H1 (cell line): ENCODE measurements around the gene NECAP2. TPM values are rescaled to one million over a fixed set of nuclear protein-coding genes. Genes with fewer than 3 reads are reported as not detected.
A peak's percentile ranks its signal among the peaks of the same experiment; 100 is the strongest.
"Not testable (repeated sequence)": the region's sequence is repeated elsewhere in the genome, so short reads cannot be mapped to it uniquely, and the experiment has no call there.

Experiments used
- CTCF ChIA-PET: fragments of 300-600 bp; sonication (Branson Sonifier 250); formaldehyde crosslinking; loops from one replicate; lab custom pipeline; 2021; ENCODE audit not compliant: partially characterized antibody; lab: Charles Lee
- POLR2A ChIA-PET: fragments of 300-600 bp; sonication (Branson Sonifier 250); formaldehyde crosslinking; loops from one replicate; lab custom pipeline; 2021; ENCODE audit warnings: inconsistent platforms; ENCODE audit not compliant: partially characterized antibody; lab: Charles Lee
- DNase-seq, 2 experiments: peaks; one replicate each; pipeline versions ENCODE4 v3.0.0 to v3.0.0-alpha.2; 2010 to 2022; ENCODE audit warnings: low spot score in 2 of 2, low read depth in 1 of 2, mixed read lengths in 1 of 2
- FAIRE-seq: peaks from 2 replicates; lab custom pipeline; 2011; peaks lifted over from hg19 to GRCh38; lab: Jason Lieb, UNC
- H2AFZ ChIP-seq: 2 replicates; pipeline ENCODE4 v1.8.1; 2012; ENCODE audit warnings: low read length, inconsistent platforms
- H2AK5ac ChIP-seq: 2 replicates; pipeline ENCODE4 v1.6.1; 2013; ENCODE audit warnings: low read depth, low read length
- H2BK120ac ChIP-seq: replicated peaks from 2 replicates; pipeline ENCODE3; 2013; ENCODE audit warnings: low read depth, low read length, inconsistent platforms
- H2BK12ac ChIP-seq: 2 replicates; pipeline ENCODE4 v1.6.1; 2013; ENCODE audit warnings: low read depth, low read length
- H2BK15ac ChIP-seq: 2 replicates; pipeline ENCODE4 v1.6.1; 2013; ENCODE audit warnings: low read length
- H2BK20ac ChIP-seq: 2 replicates; pipeline ENCODE4 v1.6.1; 2013; ENCODE audit warnings: low read length
- H2BK5ac ChIP-seq: 2 replicates; pipeline ENCODE4 v1.6.1; 2013; ENCODE audit warnings: low read depth, low read length
- H3K14ac ChIP-seq: 2 replicates; pipeline ENCODE4 v1.6.1; 2013; ENCODE audit warnings: inconsistent platforms; ENCODE audit not compliant: insufficient read length
- H3K18ac ChIP-seq: 2 replicates; pipeline ENCODE4 v1.6.1; 2013; ENCODE audit warnings: low read length; ENCODE audit errors: extremely low read depth
- H3K23ac ChIP-seq: 2 replicates; pipeline ENCODE4 v1.6.1; 2013; ENCODE audit warnings: inconsistent platforms; ENCODE audit not compliant: insufficient read length
- H3K23me2 ChIP-seq: 2 replicates; pipeline ENCODE4 v1.6.1; 2013; ENCODE audit warnings: low read depth, low read length
- H3K27ac ChIP-seq: 2 replicates; pipeline ENCODE4 v1.6.1; 2011; ENCODE audit warnings: low read depth, low read length, inconsistent platforms
- H3K27me3 ChIP-seq, 4 experiments: replicated peaks in 1 of 4; 1 replicate in 1 of 4; 2 replicates in 3 of 4; pipeline versions ENCODE4 v1.6.1 to v1.8.1; 2011 to 2013; ENCODE audit warnings: low read length in 3 of 4, mild to moderate bottlenecking in 3 of 4, inconsistent platforms in 2 of 4, mixed read lengths in 2 of 4, moderate library complexity in 1 of 4; ENCODE audit not compliant: control insufficient read depth in 3 of 4, insufficient read depth in 3 of 4; ENCODE audit errors: extremely low read depth in 1 of 4
- H3K36me3 ChIP-seq, 4 experiments: 2 replicates each; pipeline versions ENCODE4 v1.6.1 to v1.8.1; 2011 to 2013; ENCODE audit warnings: mild to moderate bottlenecking in 4 of 4, low read length in 3 of 4, moderate library complexity in 2 of 4, control low read depth in 1 of 4, inconsistent platforms in 1 of 4; ENCODE audit not compliant: insufficient read depth in 4 of 4, control insufficient read depth in 2 of 4
- H3K4ac ChIP-seq: replicated peaks from 2 replicates; pipeline ENCODE3; 2013; ENCODE audit warnings: low read length, low read depth, mixed read lengths, inconsistent platforms; ENCODE audit not compliant: insufficient read length
- H3K4me1 ChIP-seq, 4 experiments: replicated peaks in 1 of 4; 1 replicate in 1 of 4; 2 replicates in 3 of 4; pipeline versions ENCODE4 v1.6.1 to v1.8.1; 2011 to 2013; ENCODE audit warnings: low read length in 3 of 4, inconsistent platforms in 2 of 4, mixed read lengths in 1 of 4; ENCODE audit not compliant: insufficient read depth in 4 of 4, control insufficient read depth in 3 of 4
- H3K4me2 ChIP-seq, 2 experiments: 2 replicates each; pipeline versions ENCODE4 v1.6.1 to v1.8.1; 2011 to 2013; ENCODE audit warnings: low read depth in 2 of 2, low read length in 2 of 2, control low read depth in 1 of 2, inconsistent platforms in 1 of 2, mild to moderate bottlenecking in 1 of 2; ENCODE audit not compliant: insufficient read depth in 1 of 2
- H3K4me3 ChIP-seq, 4 experiments: fragments of 200-600, 300-600 bp in 1 of 4; sonication (generic), shearing (Covaris generic), sonication (Bioruptor Twin) in 1 of 4; 2 replicates each; pipeline versions ENCODE4 v1.5.1 to v1.8.1; 2011 to 2016; ENCODE audit warnings: low read length in 4 of 4, low read depth in 3 of 4, control low read depth in 2 of 4, inconsistent platforms in 2 of 4, mild to moderate bottlenecking in 2 of 4, mixed read lengths in 1 of 4, moderate library complexity in 1 of 4; ENCODE audit not compliant: insufficient read depth in 2 of 4; ENCODE audit errors: extremely low read depth in 1 of 4
- H3K56ac ChIP-seq: replicated peaks from 2 replicates; pipeline ENCODE3; 2013; ENCODE audit warnings: low read depth, mild to moderate bottlenecking, mixed read lengths, low read length, inconsistent platforms; ENCODE audit not compliant: insufficient read length
- H3K79me1 ChIP-seq: 2 replicates; pipeline ENCODE4 v1.6.1; 2013; ENCODE audit warnings: low read depth, low read length, control low read depth
- H3K79me2 ChIP-seq, 2 experiments: 2 replicates each; pipeline versions ENCODE4 v1.6.1 to v1.8.1; 2012 to 2013; ENCODE audit warnings: low read length in 2 of 2, mild to moderate bottlenecking in 2 of 2, inconsistent platforms in 1 of 2; ENCODE audit not compliant: insufficient read depth in 2 of 2, control insufficient read depth in 1 of 2
- H3K9ac ChIP-seq, 4 experiments: replicated peaks in 1 of 4; 1 replicate in 1 of 4; 2 replicates in 3 of 4; pipeline versions ENCODE4 v1.6.1 to v1.8.1; 2011 to 2013; ENCODE audit warnings: low read depth in 3 of 4, low read length in 3 of 4, control low read depth in 2 of 4, mild to moderate bottlenecking in 2 of 4, moderate library complexity in 2 of 4, inconsistent platforms in 1 of 4; ENCODE audit errors: extremely low read depth in 1 of 4
- H3K9me3 ChIP-seq, 2 experiments: 2 replicates each; pipeline versions ENCODE4 v1.6.1 to v1.8.1; 2012 to 2013; ENCODE audit warnings: mild to moderate bottlenecking in 2 of 2, moderate library complexity in 2 of 2, control low read depth in 1 of 2, inconsistent platforms in 1 of 2, low read depth in 1 of 2, low read length in 1 of 2, mixed read lengths in 1 of 2; ENCODE audit not compliant: insufficient read depth in 2 of 2
- H4K20me1 ChIP-seq, 2 experiments: replicated peaks in 1 of 2; 2 replicates each; pipeline versions ENCODE3 to v1.8.1; 2011 to 2013; ENCODE audit warnings: inconsistent platforms in 2 of 2, low read length in 2 of 2, mild to moderate bottlenecking in 1 of 2; ENCODE audit not compliant: insufficient read depth in 2 of 2, control insufficient read depth in 1 of 2
- H4K5ac ChIP-seq: 2 replicates; pipeline ENCODE4 v1.6.1; 2013; ENCODE audit warnings: low read length, low read depth, mixed read lengths, inconsistent platforms; ENCODE audit not compliant: insufficient read length
- H4K8ac ChIP-seq: 2 replicates; pipeline ENCODE4 v1.8.0; 2013; ENCODE audit warnings: mild to moderate bottlenecking, moderate library complexity, low read length, inconsistent platforms; ENCODE audit not compliant: insufficient read depth; ENCODE audit errors: extremely low read depth
- H4K91ac ChIP-seq: replicated peaks from 2 replicates; pipeline ENCODE3; 2013; ENCODE audit warnings: low read length, mixed read lengths, inconsistent platforms; ENCODE audit not compliant: insufficient read length
- EP300 ChIP-seq, 2 experiments: IDR thresholded peaks; 1 replicate in 1 of 2; 2 replicates in 1 of 2; pipeline ENCODE4 v1.6.1; 2011 to 2012; ENCODE audit warnings: low read depth in 2 of 2, low read length in 2 of 2, mild to moderate bottlenecking in 2 of 2, borderline replicate concordance in 1 of 2, inconsistent platforms in 1 of 2, moderate library complexity in 1 of 2
- WGBS, 2 experiments: shearing (Covaris generic) in 1 of 2; methylation state at CpG; one replicate each; pipeline versions ENCODE4 v1.1.6 to v1.1.7; 2013 to 2015; ENCODE audit warnings: low lambda C conversion rate in 2 of 2, mixed read lengths in 2 of 2, inconsistent platforms in 1 of 2, low coverage in 1 of 2, missing lambda C conversion rate in 1 of 2; ENCODE audit not compliant: insufficient replicate concordance in 2 of 2, insufficient coverage in 1 of 2, insufficient read length in 1 of 2; ENCODE audit errors: extremely low coverage in 1 of 2, missing lambda C conversion rate in 1 of 2; 5-methylcytosine and 5-hydroxymethylcytosine counted together
- polyA plus RNA-seq, 7 experiments: library from polyadenylated mRNA; depleted of rRNA in 3 of 7; stranded (reverse) in 5 of 7; unstranded in 2 of 7; fragments of >200 nt in 5 of 7; fragments of 200-250 nt in 2 of 7; gene quantifications; 1 replicate in 5 of 7; 2 replicates in 1 of 7; 4 replicates in 1 of 7; pipeline versions ENCODE4 v1.2.1 to v1.2.3, GENCODE V29; 2011 to 2013; ENCODE audit warnings: missing spikeins in 2 of 7, mixed read lengths in 2 of 7
- total RNA-seq: library from RNA; stranded (reverse); fragmentation: NEBNext Ultra II Directional; extraction: Animal tissue kit (Norgen Biotek cat#: 25700); gene quantifications from 2 replicates; pipeline ENCODE4 v1.2.1, GENCODE V29; 2021

The NECAP2 gene
- total and polyA plus RNA-seq, 2 of the 8 experiments (the other 6 are each of a cell fraction or from before 2014, with no cell fraction given), result 24.4 to 29.7 TPM

DNA sequence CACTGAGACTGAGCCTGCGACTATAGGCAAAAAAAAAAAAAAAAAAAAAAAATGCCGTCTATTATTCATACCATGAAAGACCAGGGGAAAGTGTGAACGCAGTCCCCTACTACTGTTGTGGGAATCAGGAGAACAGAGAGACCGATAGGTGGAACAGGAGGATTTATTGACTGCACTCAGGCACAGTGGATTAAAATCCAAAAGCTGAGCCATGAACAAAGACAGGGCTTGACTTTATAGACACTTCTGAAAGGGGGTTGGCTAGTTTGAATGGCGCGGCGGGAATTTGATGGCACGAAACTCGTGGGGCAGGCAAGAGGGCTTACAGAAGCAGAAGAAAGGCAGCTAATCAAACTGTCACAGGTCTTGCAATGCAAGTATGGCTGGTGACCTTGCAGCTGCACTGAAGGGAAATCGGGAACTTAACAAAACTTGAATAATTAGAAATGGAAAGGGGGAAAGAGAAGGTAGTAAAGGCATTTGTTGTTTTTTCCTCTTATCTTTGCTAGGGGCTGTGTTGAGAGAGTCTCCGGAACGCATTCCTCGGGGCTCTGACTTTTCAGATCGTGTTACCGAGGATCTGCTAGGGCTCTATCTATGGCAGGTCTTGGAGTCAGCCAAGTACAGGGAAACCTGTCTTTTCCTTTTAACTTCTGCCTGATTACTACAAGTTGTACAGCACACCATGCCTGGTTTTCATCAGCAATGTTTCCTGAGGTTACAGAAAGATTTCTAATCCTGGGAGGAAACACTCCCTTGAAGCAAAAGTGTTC lies 66.0 kb downstream of the NECAP2 start:
- H2AK5ac ChIP-seq, FAIRE-seq, H3K14ac ChIP-seq, H4K5ac ChIP-seq, H3K56ac ChIP-seq, H3K4me1 ChIP-seq, H2BK12ac ChIP-seq, H2BK20ac ChIP-seq, H4K8ac ChIP-seq, H3K9ac ChIP-seq, POLR2A ChIA-PET, H3K18ac ChIP-seq, H4K91ac ChIP-seq, H3K27me3 ChIP-seq, H2BK120ac ChIP-seq, H3K9me3 ChIP-seq, H3K79me1 ChIP-seq, H2BK15ac ChIP-seq, H3K23me2 ChIP-seq, DNase-seq, H3K27ac ChIP-seq, H4K20me1 ChIP-seq, H3K79me2 ChIP-seq, H3K4ac ChIP-seq, H3K4me2 ChIP-seq, H3K36me3 ChIP-seq, H3K4me3 ChIP-seq, H2AFZ ChIP-seq, H3K23ac ChIP-seq, H2BK5ac ChIP-seq: not testable (repeated sequence)
- 82% methylated on average over 15 of the region's 15 CpGs; no CpG with 5 or more reads in 1 of the 2 experiments for WGBS, 2 experiments
- TF ChIP-seq EP300 (IDR thresholded peaks at IDR 0.05; ENCODE audit: borderline replicate concordance in 1 of 2, low read depth in 2 of 2, low read length in 2 of 2), result peak in 1 of 2 experiments; percentile 72; a peak in 1 of 3 replicates
- CTCF ChIA-PET, result interaction anchor here (0.8 kb wide), 1 partner anchor 118 kb away, joined by 3 read pairs; no protein-coding TSS in a partner anchor
